WI38 (cell line): ENCODE results near the gene KIF26A.

Experiments used
- H3K4me3 ChIP-seq: 2 replicates; pipeline ENCODE4 v1.5.1; 2011; ENCODE audit warnings: low read depth, mild to moderate bottlenecking, control low read depth, low read length
- TF ChIP-seq, protein P1 (sequence below): IDR thresholded peaks from 2 replicates; pipeline ENCODE4 v1.5.1; 2012; ENCODE audit warnings: low read depth, mild to moderate bottlenecking, control low read depth, low read length

Gene KIF26A

GRCh38 chr14:104161602-104162367 lies 23.4 kb downstream of the KIF26A start:
- no peak overlapping the region for H3K4me3 ChIP-seq
- TF ChIP-seq, protein P1, sequence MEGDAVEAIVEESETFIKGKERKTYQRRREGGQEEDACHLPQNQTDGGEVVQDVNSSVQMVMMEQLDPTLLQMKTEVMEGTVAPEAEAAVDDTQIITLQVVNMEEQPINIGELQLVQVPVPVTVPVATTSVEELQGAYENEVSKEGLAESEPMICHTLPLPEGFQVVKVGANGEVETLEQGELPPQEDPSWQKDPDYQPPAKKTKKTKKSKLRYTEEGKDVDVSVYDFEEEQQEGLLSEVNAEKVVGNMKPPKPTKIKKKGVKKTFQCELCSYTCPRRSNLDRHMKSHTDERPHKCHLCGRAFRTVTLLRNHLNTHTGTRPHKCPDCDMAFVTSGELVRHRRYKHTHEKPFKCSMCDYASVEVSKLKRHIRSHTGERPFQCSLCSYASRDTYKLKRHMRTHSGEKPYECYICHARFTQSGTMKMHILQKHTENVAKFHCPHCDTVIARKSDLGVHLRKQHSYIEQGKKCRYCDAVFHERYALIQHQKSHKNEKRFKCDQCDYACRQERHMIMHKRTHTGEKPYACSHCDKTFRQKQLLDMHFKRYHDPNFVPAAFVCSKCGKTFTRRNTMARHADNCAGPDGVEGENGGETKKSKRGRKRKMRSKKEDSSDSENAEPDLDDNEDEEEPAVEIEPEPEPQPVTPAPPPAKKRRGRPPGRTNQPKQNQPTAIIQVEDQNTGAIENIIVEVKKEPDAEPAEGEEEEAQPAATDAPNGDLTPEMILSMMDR = no peak

DNA sequence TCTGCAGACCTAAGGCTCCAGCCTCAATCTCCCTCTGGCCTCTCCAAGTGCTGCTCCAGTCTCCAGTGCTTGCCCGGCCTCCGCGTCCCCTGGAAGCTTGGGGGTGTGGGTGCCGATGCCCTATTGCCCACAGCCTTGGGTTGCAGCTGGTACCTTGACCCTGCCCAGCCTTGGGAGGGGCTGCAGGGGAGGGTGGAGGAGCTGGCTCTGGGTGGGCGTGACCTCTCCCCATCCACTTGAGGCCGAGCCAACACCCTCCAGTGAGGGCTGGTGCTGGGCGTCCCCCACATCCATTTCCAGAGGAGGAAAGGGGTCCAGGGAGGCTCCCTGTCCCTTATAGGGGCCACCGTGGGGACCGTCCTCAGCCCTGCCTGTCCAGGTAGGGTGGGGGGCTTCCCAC lies 24.1 kb downstream of the KIF26A start:
- TF ChIP-seq, protein P1 = no peak
- H3K4me3 ChIP-seq = no peak overlapping the region

DNA sequence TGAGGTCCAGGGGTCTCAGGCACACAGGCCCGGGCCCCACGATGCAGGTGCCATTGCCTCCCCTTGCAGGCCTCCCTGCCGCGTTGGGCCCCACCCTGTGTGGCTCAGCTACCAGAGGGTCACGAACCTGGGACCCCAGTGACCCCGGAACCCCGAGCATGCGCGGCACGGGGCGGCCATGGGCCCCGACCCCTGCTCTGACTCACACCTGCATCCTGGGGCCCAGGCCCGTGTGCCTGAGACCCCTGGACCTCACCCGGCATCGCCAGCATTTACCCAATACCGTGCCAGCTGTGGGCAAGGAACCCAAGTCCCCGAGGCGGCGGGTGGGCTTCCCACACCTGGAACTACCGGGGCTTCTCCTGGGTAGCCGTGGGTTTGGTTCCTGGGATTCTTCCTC lies 25.2 kb downstream of the KIF26A start:
- H3K4me3 ChIP-seq = no peak overlapping the region
- TF ChIP-seq, protein P1 = no peak

GRCh38 chr14:104164041-104164440 lies 25.7 kb downstream of the KIF26A start:
- TF ChIP-seq, protein P1 = no peak
- H3K4me3 ChIP-seq = no peak overlapping the region

DNA sequence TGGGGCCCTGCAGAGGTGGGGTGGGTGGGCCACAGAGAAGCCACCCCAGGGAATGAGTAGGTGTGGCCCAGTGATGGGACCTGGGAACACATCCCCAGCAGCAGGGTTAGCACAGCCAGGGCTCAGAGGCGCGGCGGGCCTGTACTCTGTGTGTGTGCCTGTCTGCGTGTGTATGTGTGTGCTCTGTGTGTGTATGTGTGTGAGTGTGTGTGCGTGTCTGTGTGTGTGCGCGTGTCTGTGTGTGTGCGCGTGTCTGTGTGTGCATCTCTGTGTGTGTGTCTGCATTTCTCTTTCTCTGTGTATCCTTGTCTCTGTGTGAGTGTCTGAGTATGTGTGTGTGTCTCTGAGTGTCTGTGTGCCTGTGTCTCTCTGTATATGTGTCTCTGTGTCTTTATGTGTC lies 26.1 kb downstream of the KIF26A start:
- TF ChIP-seq, protein P1 = no peak
- no peak overlapping the region for H3K4me3 ChIP-seq

- no peak overlapping the region for H3K4me3 ChIP-seq
- TF ChIP-seq, protein P1 = no peak
Measured at GRCh38 chr14:104166698-104167097, 28.3 kb downstream of the KIF26A start.

GRCh38 chr14:104168603-104169002 lies 30.2 kb downstream of the KIF26A start:
- TF ChIP-seq, protein P1 = no peak
- H3K4me3 ChIP-seq = no peak overlapping the region
